Neural cell (in vitro differentiated cells): Measurements from ENCODE around the gene ADI1. TPM values are rescaled to one million over a fixed set of nuclear protein-coding genes. Genes with fewer than 3 reads are reported as not detected.
"Not testable (repeated sequence)": the region's sequence is repeated elsewhere in the genome, so short reads cannot be mapped to it uniquely, and the experiment has no call there.

Experiments
- H2AFZ ChIP-seq: fragments of 200-600, 300-800 bp; sonication (generic), shearing (Covaris generic); 2 replicates; pipeline ENCODE4 v1.6.0; 2014; ENCODE audit warnings: low read depth, mild to moderate bottlenecking, antibody characterized with exemption, low read length, moderate library complexity
- H3F3A ChIP-seq: fragments of 200-600 bp; shearing (Covaris generic); 2 replicates; pipeline ENCODE4 v1.6.1; 2016; ENCODE audit warnings: mild to moderate bottlenecking, moderate library complexity, mixed read lengths, antibody characterized with exemption, low read length; ENCODE audit not compliant: insufficient read depth, poor library complexity, severe bottlenecking
- H3K27ac ChIP-seq: fragments of 200-600, 300-800 bp; sonication (generic), shearing (Covaris generic); 2 replicates; pipeline ENCODE4 v1.5.1; 2014; ENCODE audit warnings: mild to moderate bottlenecking, low read length, moderate library complexity
- H3K27me3 ChIP-seq: fragments of 300-800, 200-600 bp; sonication (generic), shearing (Covaris generic); 2 replicates; pipeline ENCODE4 v1.6.0; 2014; ENCODE audit warnings: mild to moderate bottlenecking, low read depth, low read length, moderate library complexity; ENCODE audit not compliant: insufficient read depth
- H3K36me3 ChIP-seq: fragments of 300-800, 200-600 bp; sonication (generic), shearing (Covaris generic); 2 replicates; pipeline ENCODE4 v1.5.1; 2014; ENCODE audit warnings: mild to moderate bottlenecking, antibody characterized with exemption, low read length, moderate library complexity; ENCODE audit not compliant: insufficient read depth
- H3K4me2 ChIP-seq: fragments of 300-800, 200-600 bp; sonication (generic), shearing (Covaris generic); 2 replicates; pipeline ENCODE4 v1.6.0; 2014; ENCODE audit warnings: mild to moderate bottlenecking, low read length
- H3K4me3 ChIP-seq: fragments of 300-800, 200-600 bp; sonication (generic), shearing (Covaris generic); 2 replicates; pipeline ENCODE4 v1.5.1; 2014; ENCODE audit warnings: mild to moderate bottlenecking, low read length, moderate library complexity
- H3K79me2 ChIP-seq: fragments of 200-600 bp; shearing (Covaris generic); replicated peaks from 2 replicates; pipeline ENCODE4 v1.6.0; 2014; ENCODE audit warnings: mild to moderate bottlenecking, low read length, moderate library complexity; ENCODE audit not compliant: insufficient read depth
- H3K9ac ChIP-seq: fragments of 300-800, 200-600 bp; sonication (generic), shearing (Covaris generic); 2 replicates; pipeline ENCODE4 v1.6.1; 2016; ENCODE audit warnings: mild to moderate bottlenecking, low read length, mixed read lengths
- H3K9me2 ChIP-seq: fragments of 200-600 bp; shearing (Covaris generic); 2 replicates; pipeline ENCODE4 v1.6.1; 2016; ENCODE audit warnings: mild to moderate bottlenecking, low read length, mixed read lengths; ENCODE audit not compliant: insufficient read depth
- H3K9me3 ChIP-seq: fragments of 200-600, 300-800 bp; sonication (generic), shearing (Covaris generic); 2 replicates; pipeline ENCODE4 v1.6.1; 2016; ENCODE audit warnings: mild to moderate bottlenecking, mixed run types, low read length, moderate library complexity, mixed read lengths
- H4K20me1 ChIP-seq: fragments of 200-600 bp; shearing (Covaris generic); 2 replicates; pipeline ENCODE4 v1.6.1; 2016; ENCODE audit warnings: mild to moderate bottlenecking, mixed run types; ENCODE audit not compliant: insufficient read depth
- EP300 ChIP-seq: fragments of 450-650 bp; conservative IDR thresholded peaks from 2 replicates; pipeline ENCODE4 v1.6.1; 2014; ENCODE audit warnings: antibody characterized with exemption, mild to moderate bottlenecking, moderate library complexity; ENCODE audit not compliant: poor library complexity, severe bottlenecking
- EZH2 ChIP-seq: fragments of 200-600, 300-800 bp; shearing (Covaris generic), sonication (generic); IDR thresholded peaks from 2 replicates; pipeline ENCODE4 v1.6.1; 2014; ENCODE audit warnings: antibody characterized with exemption, low read length, borderline replicate concordance, mild to moderate bottlenecking; ENCODE audit not compliant: insufficient read depth, poor library complexity, severe bottlenecking
- MXI1 ChIP-seq: fragments of 450-650 bp; conservative IDR thresholded peaks from 2 replicates; pipeline ENCODE4 v1.6.1; 2014; ENCODE audit warnings: antibody characterized with exemption, mild to moderate bottlenecking; ENCODE audit not compliant: poor library complexity, severe bottlenecking
- POLR2AphosphoS5 ChIP-seq: IDR thresholded peaks from 2 replicates; pipeline ENCODE4 v1.6.1; 2012
- RAD21 ChIP-seq: fragments of 450-650 bp; conservative IDR thresholded peaks from 2 replicates; pipeline ENCODE4 v1.6.1; 2014; ENCODE audit warnings: antibody characterized with exemption, mild to moderate bottlenecking, moderate library complexity
- SMC3 ChIP-seq: fragments of 450-650 bp; conservative IDR thresholded peaks from 2 replicates; pipeline ENCODE4 v1.6.1; 2014; ENCODE audit warnings: antibody characterized with exemption, mild to moderate bottlenecking, moderate library complexity; ENCODE audit not compliant: poor library complexity
- TAF1 ChIP-seq: IDR thresholded peaks from 2 replicates; pipeline ENCODE4 v1.6.1; 2012; ENCODE audit warnings: low read depth
- polyA plus RNA-seq: library from polyadenylated mRNA; depleted of rRNA; stranded (reverse); fragments of >200 nt; gene quantifications from 2 replicates; pipeline ENCODE4 v1.2.3, GENCODE V29; 2014
- TF ChIP-seq, protein P1 (sequence below): IDR thresholded peaks from 2 replicates; pipeline ENCODE4 v1.6.1; 2012; ENCODE audit warnings: borderline replicate concordance
- TF ChIP-seq, protein P2 (sequence below): fragments of 450-650 bp; IDR thresholded peaks from 2 replicates; pipeline ENCODE4 v1.5.1; 2014; ENCODE audit warnings: antibody characterized with exemption, mild to moderate bottlenecking, moderate library complexity; ENCODE audit not compliant: poor library complexity, severe bottlenecking

ADI1 gene
- polyA plus RNA-seq, 1 donor from 2014 or later: 23.9 TPM

GRCh38 chr2:3456125-3456524 lies 63.2 kb downstream of the ADI1 start:
- Histone ChIP-seq H3K9me3 (no peaks in the 10 kb centered on the region), H3K4me2 (no peak overlapping the region), H3K27ac (no peak overlapping the region), H2AFZ (no peak overlapping the region), H3K79me2 (no peaks in the 10 kb centered on the region), H3K4me3 (no peak overlapping the region), H3F3A (no peaks in the 10 kb centered on the region), H4K20me1 (no peaks in the 10 kb centered on the region), H3K27me3 (no peaks in the 10 kb centered on the region), H3K36me3 (peaks cover 6% of the 10 kb centered on the region), H3K9me2 (no peaks in the 10 kb centered on the region), H3K9ac (no peak overlapping the region)
- TF ChIP-seq, protein P1, sequence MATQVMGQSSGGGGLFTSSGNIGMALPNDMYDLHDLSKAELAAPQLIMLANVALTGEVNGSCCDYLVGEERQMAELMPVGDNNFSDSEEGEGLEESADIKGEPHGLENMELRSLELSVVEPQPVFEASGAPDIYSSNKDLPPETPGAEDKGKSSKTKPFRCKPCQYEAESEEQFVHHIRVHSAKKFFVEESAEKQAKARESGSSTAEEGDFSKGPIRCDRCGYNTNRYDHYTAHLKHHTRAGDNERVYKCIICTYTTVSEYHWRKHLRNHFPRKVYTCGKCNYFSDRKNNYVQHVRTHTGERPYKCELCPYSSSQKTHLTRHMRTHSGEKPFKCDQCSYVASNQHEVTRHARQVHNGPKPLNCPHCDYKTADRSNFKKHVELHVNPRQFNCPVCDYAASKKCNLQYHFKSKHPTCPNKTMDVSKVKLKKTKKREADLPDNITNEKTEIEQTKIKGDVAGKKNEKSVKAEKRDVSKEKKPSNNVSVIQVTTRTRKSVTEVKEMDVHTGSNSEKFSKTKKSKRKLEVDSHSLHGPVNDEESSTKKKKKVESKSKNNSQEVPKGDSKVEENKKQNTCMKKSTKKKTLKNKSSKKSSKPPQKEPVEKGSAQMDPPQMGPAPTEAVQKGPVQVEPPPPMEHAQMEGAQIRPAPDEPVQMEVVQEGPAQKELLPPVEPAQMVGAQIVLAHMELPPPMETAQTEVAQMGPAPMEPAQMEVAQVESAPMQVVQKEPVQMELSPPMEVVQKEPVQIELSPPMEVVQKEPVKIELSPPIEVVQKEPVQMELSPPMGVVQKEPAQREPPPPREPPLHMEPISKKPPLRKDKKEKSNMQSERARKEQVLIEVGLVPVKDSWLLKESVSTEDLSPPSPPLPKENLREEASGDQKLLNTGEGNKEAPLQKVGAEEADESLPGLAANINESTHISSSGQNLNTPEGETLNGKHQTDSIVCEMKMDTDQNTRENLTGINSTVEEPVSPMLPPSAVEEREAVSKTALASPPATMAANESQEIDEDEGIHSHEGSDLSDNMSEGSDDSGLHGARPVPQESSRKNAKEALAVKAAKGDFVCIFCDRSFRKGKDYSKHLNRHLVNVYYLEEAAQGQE: no peak
- no peak for TF ChIP-seq POLR2AphosphoS5
- no peak for TF ChIP-seq TAF1
- TF ChIP-seq, protein P2, sequence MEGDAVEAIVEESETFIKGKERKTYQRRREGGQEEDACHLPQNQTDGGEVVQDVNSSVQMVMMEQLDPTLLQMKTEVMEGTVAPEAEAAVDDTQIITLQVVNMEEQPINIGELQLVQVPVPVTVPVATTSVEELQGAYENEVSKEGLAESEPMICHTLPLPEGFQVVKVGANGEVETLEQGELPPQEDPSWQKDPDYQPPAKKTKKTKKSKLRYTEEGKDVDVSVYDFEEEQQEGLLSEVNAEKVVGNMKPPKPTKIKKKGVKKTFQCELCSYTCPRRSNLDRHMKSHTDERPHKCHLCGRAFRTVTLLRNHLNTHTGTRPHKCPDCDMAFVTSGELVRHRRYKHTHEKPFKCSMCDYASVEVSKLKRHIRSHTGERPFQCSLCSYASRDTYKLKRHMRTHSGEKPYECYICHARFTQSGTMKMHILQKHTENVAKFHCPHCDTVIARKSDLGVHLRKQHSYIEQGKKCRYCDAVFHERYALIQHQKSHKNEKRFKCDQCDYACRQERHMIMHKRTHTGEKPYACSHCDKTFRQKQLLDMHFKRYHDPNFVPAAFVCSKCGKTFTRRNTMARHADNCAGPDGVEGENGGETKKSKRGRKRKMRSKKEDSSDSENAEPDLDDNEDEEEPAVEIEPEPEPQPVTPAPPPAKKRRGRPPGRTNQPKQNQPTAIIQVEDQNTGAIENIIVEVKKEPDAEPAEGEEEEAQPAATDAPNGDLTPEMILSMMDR: no peak
- no peak for TF ChIP-seq RAD21
- TF ChIP-seq SMC3: no peak
- no peak for TF ChIP-seq EZH2
- TF ChIP-seq EP300: no peak
- no peak for TF ChIP-seq MXI1

DNA sequence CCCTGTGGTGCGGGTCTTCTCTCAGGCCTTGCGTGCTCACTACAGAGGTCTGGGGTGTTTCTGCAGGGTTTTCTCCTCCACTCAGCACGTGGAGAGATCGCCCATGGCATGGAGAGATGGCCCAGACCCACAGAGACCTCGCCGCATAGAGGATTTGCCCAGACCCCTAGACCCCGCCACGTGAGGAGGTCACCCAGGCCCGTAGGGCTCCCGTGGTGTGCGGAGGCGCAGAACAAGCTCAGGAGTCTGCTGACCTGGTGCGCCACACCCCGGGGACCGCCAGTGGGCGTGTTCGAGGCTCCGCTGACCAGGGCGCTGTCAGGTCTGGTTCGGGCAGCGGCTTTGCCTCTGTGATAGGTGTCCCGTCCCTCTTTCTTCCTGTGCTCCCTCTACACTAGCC lies 64.5 kb downstream of the ADI1 start:
- TF ChIP-seq RAD21: no peak
- no peak for TF ChIP-seq MXI1
- TF ChIP-seq SMC3: no peak
- TF ChIP-seq, protein P1: no peak
- no peak for TF ChIP-seq EZH2
- TF ChIP-seq, protein P2: no peak
- TF ChIP-seq EP300: no peak
- TF ChIP-seq TAF1: no peak
- TF ChIP-seq POLR2AphosphoS5: no peak
- no peaks in the 10 kb centered on the region for H3K9me3 ChIP-seq
- no peaks in the 10 kb centered on the region for H3K79me2 ChIP-seq
- H3K27ac ChIP-seq: no peak overlapping the region
- H3K9me2 ChIP-seq: no peaks in the 10 kb centered on the region
- no peaks in the 10 kb centered on the region for H3F3A ChIP-seq
- H3K4me3 ChIP-seq: no peak overlapping the region
- H4K20me1 ChIP-seq: no peaks in the 10 kb centered on the region
- no peak overlapping the region for H3K4me2 ChIP-seq
- no peak overlapping the region for H3K9ac ChIP-seq
- H3K36me3 ChIP-seq: peaks cover 6% of the 10 kb centered on the region
- no peak overlapping the region for H2AFZ ChIP-seq
- no peaks in the 10 kb centered on the region for H3K27me3 ChIP-seq

DNA sequence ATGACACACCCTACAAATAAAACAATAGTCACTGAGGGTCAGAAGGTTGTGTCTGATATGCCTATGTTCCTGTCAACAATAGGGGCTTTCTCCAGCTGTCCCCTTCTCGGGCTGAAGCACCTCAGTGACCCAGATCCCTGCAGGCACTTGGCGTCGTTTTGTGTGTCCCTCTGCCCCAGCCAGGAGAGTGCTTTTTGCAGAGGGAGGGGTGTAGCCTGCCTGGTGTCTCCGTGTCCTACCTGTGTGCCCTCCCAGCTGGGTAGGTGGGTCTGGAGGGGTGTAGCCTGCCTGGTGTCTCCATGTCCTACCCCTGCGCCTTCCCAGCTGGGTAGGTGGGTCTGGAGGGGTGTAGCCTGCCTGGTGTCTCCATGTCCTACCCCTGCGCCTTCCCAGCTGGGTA lies 65.3 kb downstream of the ADI1 start:
- not testable (repeated sequence) for H3K36me3 ChIP-seq, H3K4me3 ChIP-seq, H3K9me2 ChIP-seq, H3K27me3 ChIP-seq, H3K9me3 ChIP-seq, H2AFZ ChIP-seq, H4K20me1 ChIP-seq, H3K79me2 ChIP-seq, H3K27ac ChIP-seq, H3K4me2 ChIP-seq, H3K9ac ChIP-seq, H3F3A ChIP-seq
